ENCODE results near the gene TNFAIP3.

Gene TNFAIP3

GRCh38 chr6:137845460-137845859 lies 21.6 kb upstream of the TNFAIP3 start:
- no peak for FAIRE-seq

GRCh38 chr6:137846274-137846673 lies 20.8 kb upstream of the TNFAIP3 start:
- FAIRE-seq: no peak

DNA sequence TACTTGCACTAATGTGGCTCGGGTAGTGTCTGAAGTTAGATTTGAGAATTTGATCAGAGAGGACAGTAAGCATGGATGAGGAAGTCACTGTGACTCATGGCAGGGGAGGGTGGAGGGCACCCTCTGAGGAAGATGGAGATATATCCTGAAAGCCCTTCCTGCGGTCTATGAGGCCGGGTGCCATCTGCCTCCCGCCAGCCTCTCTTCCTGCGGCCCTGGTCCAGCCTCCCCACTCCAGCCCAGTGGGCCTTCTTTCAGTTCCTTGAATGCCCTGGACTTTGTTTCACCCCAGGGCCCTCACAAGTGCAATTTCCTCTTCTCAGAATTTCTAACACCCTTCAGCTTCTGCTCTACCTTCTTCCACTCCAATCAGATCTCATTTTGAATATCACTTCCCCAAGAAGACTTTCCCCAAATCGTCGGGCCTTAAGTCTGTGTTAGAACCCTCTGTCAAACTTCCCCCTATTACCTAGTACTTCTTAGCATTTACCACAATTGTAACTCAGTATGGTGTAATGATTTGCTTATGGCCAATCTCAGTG lies 20.2 kb upstream of the TNFAIP3 start:
- FAIRE-seq: no peak

- FAIRE-seq: no peak
Measured at GRCh38 chr6:137847748-137848147, 19.3 kb upstream of the TNFAIP3 start.

GRCh38 chr6:137848672-137849071 lies 18.4 kb upstream of the TNFAIP3 start:
- peak; percentile 43 for FAIRE-seq

DNA sequence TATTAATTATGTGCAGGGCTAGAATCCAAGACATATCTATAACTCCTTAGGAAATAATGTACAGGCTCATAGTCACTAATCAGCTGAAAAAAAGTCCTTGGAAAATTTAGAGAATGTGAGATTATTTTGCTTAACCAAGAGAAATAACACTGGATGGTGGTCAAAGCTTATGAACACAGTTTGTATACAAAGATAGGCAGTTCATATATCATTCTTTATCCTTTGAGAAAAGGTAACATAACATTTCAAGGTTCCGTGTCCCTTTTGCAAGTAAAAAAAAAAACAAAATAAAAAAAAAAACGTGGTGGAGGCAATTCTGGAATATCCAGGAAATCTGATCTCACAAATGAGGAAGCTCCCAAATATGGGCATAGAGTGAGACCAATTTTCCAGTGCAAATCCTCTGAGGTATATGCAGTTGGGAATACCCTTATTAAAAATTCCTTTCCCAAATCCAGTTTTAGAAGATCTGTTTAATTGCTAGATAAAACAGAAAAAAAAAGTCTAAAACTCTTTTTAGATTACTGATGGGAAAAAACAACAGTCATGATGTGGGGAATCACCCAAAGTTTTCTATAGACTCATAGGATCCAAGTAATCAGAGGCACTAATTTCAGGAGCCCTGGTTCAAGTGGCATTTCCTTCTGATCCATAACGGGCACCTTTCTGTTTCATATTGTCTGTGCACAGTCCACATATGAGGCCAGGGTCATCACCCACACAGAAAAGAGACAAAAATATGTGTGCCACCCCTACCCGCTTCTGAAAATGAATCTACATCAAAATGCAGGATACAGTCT lies 17.7 kb upstream of the TNFAIP3 start:
- no peak for FAIRE-seq

GRCh38 chr6:137849981-137850714 lies 16.9 kb upstream of the TNFAIP3 start:
- no peak for FAIRE-seq

DNA sequence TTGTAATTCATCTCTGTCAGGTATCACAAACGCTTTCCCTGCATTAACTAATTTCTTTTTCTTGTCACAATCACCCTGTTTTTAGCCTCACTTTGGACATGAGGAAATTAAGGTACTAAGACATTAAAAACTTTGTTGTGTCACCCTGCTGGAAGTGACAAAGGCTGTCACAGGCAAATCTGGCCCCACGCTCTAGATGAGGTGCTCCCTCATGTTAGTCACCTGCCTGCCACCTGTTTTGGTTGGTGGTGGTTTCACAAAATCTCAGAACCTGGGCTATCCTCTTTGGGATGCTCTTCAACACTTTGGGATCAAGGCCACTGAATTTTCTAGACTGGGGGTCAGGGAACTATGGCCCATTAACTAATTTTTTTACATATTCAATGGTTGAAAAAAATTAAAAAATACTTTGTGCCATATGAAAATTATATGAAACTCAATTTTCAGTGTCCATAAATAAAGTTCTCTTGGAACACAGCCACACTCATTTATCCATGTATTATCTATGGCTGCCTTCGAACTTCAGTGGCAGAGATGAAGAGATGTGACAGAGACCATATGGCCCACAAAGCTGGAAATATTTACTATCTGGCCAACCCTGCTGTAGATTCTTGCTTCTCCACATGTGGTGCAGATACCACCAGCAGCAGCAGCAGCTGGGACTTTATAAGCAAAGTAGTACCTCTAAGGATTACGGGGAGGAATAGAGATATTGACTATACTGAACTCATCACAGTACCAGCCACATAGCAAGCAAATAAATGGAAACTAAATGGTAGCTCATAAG lies 16.1 kb upstream of the TNFAIP3 start:
- FAIRE-seq: no peak

DNA sequence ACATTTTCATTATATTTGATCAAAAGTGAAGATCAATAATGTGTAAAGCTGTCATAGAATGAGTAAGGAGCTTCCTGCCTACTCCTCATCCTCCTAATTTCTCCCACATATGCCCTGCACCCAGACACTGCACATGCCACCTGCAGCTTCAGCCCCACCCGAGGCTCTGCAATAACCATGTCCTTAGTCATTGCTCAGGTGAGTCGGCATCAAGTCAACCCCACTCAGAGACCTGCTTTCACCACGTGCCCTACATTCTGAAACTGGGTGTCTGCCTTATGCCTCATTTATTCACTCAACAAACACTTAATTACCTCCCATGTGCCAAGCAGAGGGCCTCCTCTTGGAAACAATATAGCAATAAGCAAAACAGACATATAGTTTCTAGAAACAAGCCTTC lies 15.4 kb upstream of the TNFAIP3 start:
- no peak for FAIRE-seq

- FAIRE-seq: no peak
Measured at GRCh38 chr6:137852346-137852745, 14.7 kb upstream of the TNFAIP3 start.

- no peak for FAIRE-seq
Measured at GRCh38 chr6:137852811-137853210, 14.2 kb upstream of the TNFAIP3 start.

- no peak for FAIRE-seq
Measured at GRCh38 chr6:137853569-137854213, 13.4 kb upstream of the TNFAIP3 start.

GRCh38 chr6:137856138-137856898 lies 10.7 kb upstream of the TNFAIP3 start:
- no peak for FAIRE-seq

DNA sequence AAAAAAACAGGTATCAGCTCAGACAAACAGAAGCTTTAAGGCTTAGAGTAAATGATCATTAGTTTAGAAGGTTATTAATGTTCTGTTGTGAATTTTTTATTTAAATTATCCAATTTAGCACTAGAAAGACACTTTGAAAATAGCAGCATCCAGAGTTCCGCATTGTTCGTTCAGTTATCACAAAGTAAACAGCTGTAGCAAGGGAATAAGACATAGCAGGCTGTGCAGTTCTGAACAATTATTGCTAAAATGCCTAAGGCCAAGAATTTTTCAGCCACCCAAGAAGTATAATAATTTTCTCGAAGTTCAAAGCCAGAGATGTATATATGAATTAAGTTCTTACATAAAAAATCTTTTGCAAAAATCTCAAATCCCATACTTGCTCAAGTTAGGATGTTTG lies 8.0 kb upstream of the TNFAIP3 start:
- no peak for FAIRE-seq

- FAIRE-seq: no peak
Measured at GRCh38 chr6:137860394-137861005, 6.6 kb upstream of the TNFAIP3 start.

DNA sequence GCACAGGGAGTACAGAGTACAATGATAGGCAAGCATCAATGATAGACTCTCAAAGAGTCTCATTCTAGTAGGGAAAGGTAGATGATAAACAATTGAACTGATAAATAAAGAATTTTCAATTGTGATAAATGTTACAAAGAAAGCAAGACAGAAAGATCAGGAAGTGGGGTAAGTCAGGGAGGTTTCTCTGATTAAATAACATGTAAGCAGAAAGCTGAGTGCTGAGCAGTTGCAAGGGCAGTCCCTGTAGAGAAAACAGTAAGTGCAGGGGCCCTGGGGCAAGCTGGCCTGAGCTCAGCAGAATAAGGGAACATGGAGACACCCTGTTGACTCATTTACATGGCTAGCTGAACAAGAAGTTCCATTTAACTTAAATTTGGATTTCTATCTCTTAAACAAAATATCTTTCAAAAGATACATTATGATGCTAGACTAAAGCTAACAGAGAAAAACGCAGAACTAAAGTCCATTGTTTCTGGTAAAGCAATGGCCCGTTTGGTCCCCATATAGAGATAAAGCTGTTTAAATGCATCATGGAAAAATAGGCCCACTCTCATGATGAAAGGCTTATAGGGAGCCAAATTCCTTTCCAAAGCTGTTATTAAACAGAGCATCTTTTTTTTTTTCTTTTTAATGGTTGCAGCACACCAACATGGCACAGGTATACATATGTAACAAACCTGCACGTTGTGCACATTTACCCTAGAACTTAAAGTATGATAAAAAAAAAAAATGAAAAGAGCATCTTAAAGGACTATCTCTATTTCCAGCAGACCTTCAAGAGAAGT lies 5.3 kb upstream of the TNFAIP3 start:
- no peak for FAIRE-seq

DNA sequence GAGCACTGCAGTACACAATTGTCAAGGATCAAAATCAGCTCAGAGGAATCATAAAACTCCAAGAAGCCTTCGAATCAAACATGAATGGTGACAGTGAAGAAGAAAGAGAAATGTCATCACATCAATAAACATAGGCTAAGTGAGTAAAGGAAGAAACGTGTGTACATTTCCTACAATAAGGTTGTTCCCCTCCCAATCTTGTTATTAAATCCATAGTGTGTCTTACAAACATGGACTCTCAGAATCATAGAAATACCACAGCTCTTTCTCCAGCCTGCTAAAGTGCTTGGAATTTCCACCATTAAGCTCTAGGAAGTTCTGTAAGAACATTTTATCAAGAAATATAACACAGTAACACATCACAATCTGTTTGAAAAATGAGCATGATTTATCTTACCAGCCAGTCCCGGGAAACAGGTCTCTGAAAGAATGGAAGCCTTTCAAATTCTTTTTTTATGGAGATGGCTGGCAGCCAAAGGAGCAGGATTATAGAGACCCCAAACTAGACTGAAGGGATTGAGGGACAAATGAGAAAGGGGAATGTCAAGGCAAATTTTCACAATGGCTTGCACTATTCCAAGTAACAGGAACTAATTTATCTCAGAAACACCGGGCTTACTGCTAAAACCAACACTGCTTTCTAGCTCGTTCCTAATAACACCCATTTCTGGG lies 4.5 kb upstream of the TNFAIP3 start:
- no peak for FAIRE-seq

GRCh38 chr6:137863091-137863797 lies 3.8 kb upstream of the TNFAIP3 start:
- no peak for FAIRE-seq

GRCh38 chr6:137864812-137865508 lies 2.1 kb upstream of the TNFAIP3 start:
- no peak for FAIRE-seq
